GM12878 (cell line): Measurements from ENCODE around the gene PMM2.

Experiments used
- BRCA1 ChIP-seq: IDR thresholded peaks from 2 replicates; pipeline ENCODE4 v1.6.1; 2011; ENCODE audit warnings: low read depth, low read length, improper control_type of control experiment
- CBFB ChIP-seq: IDR thresholded peaks from 2 replicates; pipeline ENCODE4 v1.6.1; 2016; ENCODE audit warnings: antibody characterized with exemption, low read depth
- EZH2 ChIP-seq: IDR thresholded peaks from 2 replicates; pipeline ENCODE4 v1.6.1; 2012; ENCODE audit warnings: low read depth, mild to moderate bottlenecking, control low read depth, inconsistent platforms, low read length, borderline replicate concordance; ENCODE audit not compliant: control insufficient read depth
- HDAC6 ChIP-seq: fragments of 200-600 bp; sonication (generic); IDR thresholded peaks from one replicate; pipeline ENCODE4 v1.8.0; 2017; ENCODE audit warnings: antibody characterized with exemption; ENCODE audit not compliant: unreplicated experiment
- IRF3 ChIP-seq: fragments of 450-650 bp; IDR thresholded peaks from 2 replicates; pipeline ENCODE4 v1.6.1; 2014; ENCODE audit warnings: mild to moderate bottlenecking
- MXI1 ChIP-seq: fragments of 150-350 bp; IDR thresholded peaks from 2 replicates; pipeline ENCODE4 v1.6.1; 2011; ENCODE audit warnings: low read depth, mild to moderate bottlenecking, inconsistent platforms, low read length, improper control_type of control experiment
- RAD21 ChIP-seq: IDR thresholded peaks from 2 replicates; pipeline ENCODE4 v1.6.1; 2011; ENCODE audit warnings: mild to moderate bottlenecking, low read depth, low read length, moderate library complexity; ENCODE audit not compliant: insufficient read depth
- SP1 ChIP-seq: IDR thresholded peaks from one replicate; pipeline ENCODE4 v1.6.1; 2011; ENCODE audit warnings: low read depth, low read length
- SUZ12 ChIP-seq: fragments of 200-600 bp; sonication (generic); IDR thresholded peaks from one replicate; pipeline ENCODE4 v1.6.1; 2018; ENCODE audit warnings: antibody characterized with exemption, mild to moderate bottlenecking; ENCODE audit not compliant: unreplicated experiment
- TAF1 ChIP-seq: IDR thresholded peaks from 2 replicates; pipeline ENCODE4 v1.6.1; 2011; ENCODE audit warnings: mild to moderate bottlenecking, low read depth, low read length, borderline replicate concordance
- TF ChIP-seq, protein P1 (sequence below): IDR thresholded peaks from 2 replicates; pipeline ENCODE4 v1.6.1; 2012; ENCODE audit warnings: mild to moderate bottlenecking, low read depth, low read length

DNA sequence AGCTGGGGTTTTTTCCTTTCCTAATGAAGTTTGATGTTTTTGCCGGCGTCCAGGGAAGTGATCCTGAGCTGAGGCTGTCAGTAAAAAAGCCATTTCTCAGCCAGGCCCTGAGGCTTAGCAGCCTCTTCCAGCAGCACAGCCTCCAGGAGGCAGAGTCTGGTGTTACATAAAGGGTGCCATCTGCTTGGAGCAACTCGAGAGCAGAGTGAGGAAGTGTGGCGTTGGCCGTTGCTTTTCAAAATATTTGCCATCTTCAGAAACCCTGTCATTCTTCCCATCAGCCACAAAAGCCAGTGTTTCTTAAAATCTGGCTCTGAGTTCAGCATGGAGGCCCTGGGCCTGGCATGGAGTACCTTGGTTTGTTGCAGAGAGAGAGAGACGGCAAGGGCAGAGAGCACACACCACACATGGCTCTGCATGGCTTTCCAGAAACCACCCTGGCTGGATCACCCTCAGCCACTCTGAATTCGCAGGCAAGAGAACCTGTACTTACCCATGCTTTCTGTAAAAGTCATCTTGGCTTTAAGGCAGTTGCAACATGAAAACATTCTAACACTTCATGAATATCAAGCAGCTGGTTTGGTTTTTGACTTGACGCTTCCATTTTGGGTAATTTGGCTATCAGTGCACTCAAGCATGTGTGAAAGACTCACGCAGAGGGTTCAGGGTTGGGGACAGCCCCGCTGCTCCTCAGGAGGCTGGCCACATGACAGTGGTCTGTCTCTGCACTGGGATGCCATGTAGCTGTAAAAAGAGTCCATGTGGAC is 21.0 kb downstream of the PMM2 start:
- TF ChIP-seq EZH2 (no peak), CBFB (no peak), TAF1 (no peak), MXI1 (peak; percentile 82), HDAC6 (no peak), RAD21 (no peak), IRF3 (no peak), BRCA1 (no peak), SUZ12 (no peak), SP1 (no peak)
- TF ChIP-seq, protein P1, sequence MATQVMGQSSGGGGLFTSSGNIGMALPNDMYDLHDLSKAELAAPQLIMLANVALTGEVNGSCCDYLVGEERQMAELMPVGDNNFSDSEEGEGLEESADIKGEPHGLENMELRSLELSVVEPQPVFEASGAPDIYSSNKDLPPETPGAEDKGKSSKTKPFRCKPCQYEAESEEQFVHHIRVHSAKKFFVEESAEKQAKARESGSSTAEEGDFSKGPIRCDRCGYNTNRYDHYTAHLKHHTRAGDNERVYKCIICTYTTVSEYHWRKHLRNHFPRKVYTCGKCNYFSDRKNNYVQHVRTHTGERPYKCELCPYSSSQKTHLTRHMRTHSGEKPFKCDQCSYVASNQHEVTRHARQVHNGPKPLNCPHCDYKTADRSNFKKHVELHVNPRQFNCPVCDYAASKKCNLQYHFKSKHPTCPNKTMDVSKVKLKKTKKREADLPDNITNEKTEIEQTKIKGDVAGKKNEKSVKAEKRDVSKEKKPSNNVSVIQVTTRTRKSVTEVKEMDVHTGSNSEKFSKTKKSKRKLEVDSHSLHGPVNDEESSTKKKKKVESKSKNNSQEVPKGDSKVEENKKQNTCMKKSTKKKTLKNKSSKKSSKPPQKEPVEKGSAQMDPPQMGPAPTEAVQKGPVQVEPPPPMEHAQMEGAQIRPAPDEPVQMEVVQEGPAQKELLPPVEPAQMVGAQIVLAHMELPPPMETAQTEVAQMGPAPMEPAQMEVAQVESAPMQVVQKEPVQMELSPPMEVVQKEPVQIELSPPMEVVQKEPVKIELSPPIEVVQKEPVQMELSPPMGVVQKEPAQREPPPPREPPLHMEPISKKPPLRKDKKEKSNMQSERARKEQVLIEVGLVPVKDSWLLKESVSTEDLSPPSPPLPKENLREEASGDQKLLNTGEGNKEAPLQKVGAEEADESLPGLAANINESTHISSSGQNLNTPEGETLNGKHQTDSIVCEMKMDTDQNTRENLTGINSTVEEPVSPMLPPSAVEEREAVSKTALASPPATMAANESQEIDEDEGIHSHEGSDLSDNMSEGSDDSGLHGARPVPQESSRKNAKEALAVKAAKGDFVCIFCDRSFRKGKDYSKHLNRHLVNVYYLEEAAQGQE, result no peak
